CD14-positive monocyte (primary cell): ENCODE results near the gene CHAF1A. TPM values are rescaled to one million over a fixed set of nuclear protein-coding genes. Genes with fewer than 3 reads are reported as not detected.

Experiments
- DNase-seq, 3 donors: peaks; one replicate each; pipeline ENCODE4 v3.0.0-alpha.2; 2011 to 2022
- H2AFZ ChIP-seq: 2 replicates; pipeline ENCODE4 v1.6.0; 2012; ENCODE audit warnings: mild to moderate bottlenecking, low read depth, low read length, inconsistent platforms; ENCODE audit not compliant: insufficient read depth, poor library complexity, severe bottlenecking
- H3K27ac ChIP-seq, 2 donors: 1 replicate in 1 of 2; 2 replicates in 1 of 2; pipeline ENCODE4 v1.5.1; 2012 to 2013; ENCODE audit warnings: low read length in 2 of 2, control low read depth in 1 of 2, inconsistent platforms in 1 of 2, low read depth in 1 of 2, mild to moderate bottlenecking in 1 of 2
- H3K27me3 ChIP-seq, 2 donors: one replicate each; pipeline versions ENCODE4 v1.6.0 to v1.6.1; 2011 to 2013; ENCODE audit warnings: low read length in 2 of 2; ENCODE audit not compliant: control insufficient read depth in 2 of 2, insufficient read depth in 2 of 2
- H3K36me3 ChIP-seq, 2 donors: replicated peaks in 1 of 2; 1 replicate in 1 of 2; 2 replicates in 1 of 2; pipeline versions ENCODE4 v1.5.1 to v1.6.1; 2012 to 2013; ENCODE audit warnings: low read length in 2 of 2, control low read depth in 1 of 2, inconsistent platforms in 1 of 2, mild to moderate bottlenecking in 1 of 2; ENCODE audit not compliant: insufficient read depth in 2 of 2, control insufficient read depth in 1 of 2
- H3K4me1 ChIP-seq, 2 donors: 1 replicate in 1 of 2; 2 replicates in 1 of 2; pipeline versions ENCODE4 v1.5.1 to v1.6.1; 2012 to 2013; ENCODE audit warnings: low read length in 2 of 2, control low read depth in 1 of 2, inconsistent platforms in 1 of 2, mild to moderate bottlenecking in 1 of 2, moderate library complexity in 1 of 2; ENCODE audit not compliant: insufficient read depth in 2 of 2, control insufficient read depth in 1 of 2
- H3K4me2 ChIP-seq: replicated peaks from 2 replicates; pipeline ENCODE3; 2012; ENCODE audit warnings: low read length, moderate library complexity, mild to moderate bottlenecking; ENCODE audit not compliant: poor library complexity, severe bottlenecking; ENCODE audit errors: extremely low read depth
- H3K4me3 ChIP-seq, 3 experiments: fragments of 200-600 bp in 1 of 3; sonication (generic) in 1 of 3; replicated peaks in 1 of 3; 1 replicate in 2 of 3; 2 replicates in 1 of 3; pipeline ENCODE4 v1.5.1; 2011 to 2013; ENCODE audit warnings: low read length in 3 of 3, mild to moderate bottlenecking in 3 of 3, control low read depth in 2 of 3, low read depth in 2 of 3, inconsistent platforms in 1 of 3, moderate library complexity in 1 of 3
- H3K79me2 ChIP-seq: 2 replicates; pipeline ENCODE4 v1.6.0; 2012; ENCODE audit warnings: mild to moderate bottlenecking, control low read depth, inconsistent platforms, low read length, moderate library complexity; ENCODE audit not compliant: insufficient read depth
- H3K9ac ChIP-seq: 2 replicates; pipeline ENCODE4 v1.6.0; 2017; ENCODE audit warnings: low read length, mild to moderate bottlenecking; ENCODE audit not compliant: insufficient read depth, poor library complexity, severe bottlenecking
- H3K9me3 ChIP-seq, 2 donors: replicated peaks in 1 of 2; 1 replicate in 1 of 2; 2 replicates in 1 of 2; pipeline versions ENCODE4 v1.5.1 to v1.6.1; 2012 to 2013; ENCODE audit warnings: low read length in 2 of 2, control low read depth in 1 of 2; ENCODE audit not compliant: control insufficient read depth in 1 of 2, insufficient read depth in 1 of 2
- H4K20me1 ChIP-seq: 2 replicates; pipeline ENCODE4 v1.6.0; 2012; ENCODE audit warnings: mild to moderate bottlenecking, low read length, control low read depth, moderate library complexity; ENCODE audit not compliant: insufficient read depth
- H3K27ac Mint-ChIP-seq, 7 donors: one replicate each; pipeline ENCODE4 v1.8.0; 2020; ENCODE audit warnings: mild to moderate bottlenecking in 7 of 7, mixed read lengths in 7 of 7, moderate library complexity in 6 of 7, inconsistent platforms in 2 of 7
- H3K27me3 Mint-ChIP-seq, 3 donors: one replicate each; pipeline ENCODE4 v1.8.0; 2021 to 2022; ENCODE audit warnings: low read depth in 3 of 3, mild to moderate bottlenecking in 3 of 3, mixed read lengths in 3 of 3, moderate library complexity in 3 of 3, inconsistent platforms in 1 of 3
- H3K36me3 Mint-ChIP-seq, 2 donors: one replicate each; pipeline ENCODE4 v1.8.0; 2020; ENCODE audit warnings: mixed read lengths in 2 of 2, inconsistent platforms in 1 of 2, mild to moderate bottlenecking in 1 of 2
- H3K4me1 Mint-ChIP-seq: one replicate; pipeline ENCODE4 v1.8.0; 2020; ENCODE audit warnings: mild to moderate bottlenecking, mixed read lengths
- H3K4me3 Mint-ChIP-seq, 2 donors: one replicate each; pipeline ENCODE4 v1.8.0; 2020; ENCODE audit warnings: mild to moderate bottlenecking in 2 of 2, mixed read lengths in 2 of 2, moderate library complexity in 1 of 2
- H3K9me3 Mint-ChIP-seq, 7 donors: one replicate each; pipeline ENCODE4 v1.8.0; 2020 to 2022; ENCODE audit warnings: mixed read lengths in 7 of 7, mild to moderate bottlenecking in 6 of 7, moderate library complexity in 6 of 7, inconsistent platforms in 2 of 7
- WGBS: methylation state at CpG from one replicate; pipeline ENCODE4 v1.1.5; 2013; ENCODE audit warnings: missing lambda C conversion rate; ENCODE audit not compliant: insufficient coverage; 5-methylcytosine and 5-hydroxymethylcytosine counted together
- intact Hi-C, 2 donors: fragments of 100-400 bp; cut with micrococcal nuclease; formaldehyde crosslinking; loops; one replicate each; pipeline versions ENCODE4 v1.15.0 to v1.15.1; 2023
- polyA plus RNA-seq, 3 donors: library from polyadenylated mRNA; depleted of rRNA in 1 of 3; unstranded in 2 of 3; stranded (reverse) in 1 of 3; fragments of 300-500 nt in 2 of 3; fragments of >200 nt in 1 of 3; fragmentation: Illumina TruSeq in 2 of 3; gene quantifications; 1 replicate in 2 of 3; 2 replicates in 1 of 3; pipeline ENCODE4 v1.2.3, GENCODE V29; 2012 to 2021
- TF ChIP-seq, protein P1 (sequence below): fragments of 200-600 bp; IDR thresholded peaks from one replicate; pipeline ENCODE4 v1.8.0; 2022; ENCODE audit warnings: antibody characterized with exemption, mild to moderate bottlenecking

The CHAF1A gene
- polyA plus RNA-seq, 3 donors = 4.4 to 26.4 (median 5.4) TPM

DNA sequence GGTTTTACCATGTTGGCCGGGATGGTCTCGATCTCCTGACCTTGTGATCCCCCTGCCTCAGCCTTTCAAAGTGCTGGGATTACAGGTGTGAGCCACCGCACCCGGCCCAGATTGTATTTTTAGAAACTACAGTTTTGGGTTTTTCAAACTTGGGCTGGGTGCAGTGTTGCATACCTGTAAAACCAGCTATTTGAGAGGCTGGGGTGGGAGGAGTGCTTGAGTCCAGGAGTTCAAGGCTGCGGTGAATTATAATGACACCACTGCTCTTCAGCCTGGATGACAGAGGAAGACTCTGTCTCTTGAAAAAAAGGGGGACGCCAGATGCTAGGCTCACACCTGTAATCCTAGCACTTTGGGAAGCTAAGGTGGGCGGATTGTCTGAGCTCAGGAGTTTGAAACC is 4.2 kb downstream of the CHAF1A start:
- intact Hi-C loops = no loop called here
- Histone ChIP-seq H3K27ac (no peak overlapping the region), H3K27me3 (no peaks in the 10 kb centered on the region), H3K9me3 (no peaks in the 10 kb centered on the region), H3K4me2 (no peak overlapping the region), H3K79me2 (peaks cover 89% of the 10 kb centered on the region), H3K4me3 (no peak overlapping the region), H2AFZ (no peak overlapping the region), H3K4me1 (peaks cover 13 to 17% of the 10 kb centered on the region in 2 donors), H3K9ac (no peak overlapping the region), H4K20me1 (no peaks in the 10 kb centered on the region), H3K36me3 (peaks cover 15 to 30% of the 10 kb centered on the region in 2 donors)
- H3K27me3 Mint-ChIP-seq = peaks cover 0 to 2% (median 0%) of the 10 kb centered on the region in 3 donors
- H3K36me3 Mint-ChIP-seq = peaks cover 16 to 53% of the 10 kb centered on the region in 2 donors
- H3K4me3 Mint-ChIP-seq = no peak overlapping the region
- WGBS = 97% methylated on average over 7 of the region's 7 CpGs
- H3K27ac Mint-ChIP-seq = no peak overlapping the region
- H3K4me1 Mint-ChIP-seq = peaks cover 19% of the 10 kb centered on the region
- H3K9me3 Mint-ChIP-seq = no peaks in the 10 kb centered on the region
- TF ChIP-seq, protein P1, sequence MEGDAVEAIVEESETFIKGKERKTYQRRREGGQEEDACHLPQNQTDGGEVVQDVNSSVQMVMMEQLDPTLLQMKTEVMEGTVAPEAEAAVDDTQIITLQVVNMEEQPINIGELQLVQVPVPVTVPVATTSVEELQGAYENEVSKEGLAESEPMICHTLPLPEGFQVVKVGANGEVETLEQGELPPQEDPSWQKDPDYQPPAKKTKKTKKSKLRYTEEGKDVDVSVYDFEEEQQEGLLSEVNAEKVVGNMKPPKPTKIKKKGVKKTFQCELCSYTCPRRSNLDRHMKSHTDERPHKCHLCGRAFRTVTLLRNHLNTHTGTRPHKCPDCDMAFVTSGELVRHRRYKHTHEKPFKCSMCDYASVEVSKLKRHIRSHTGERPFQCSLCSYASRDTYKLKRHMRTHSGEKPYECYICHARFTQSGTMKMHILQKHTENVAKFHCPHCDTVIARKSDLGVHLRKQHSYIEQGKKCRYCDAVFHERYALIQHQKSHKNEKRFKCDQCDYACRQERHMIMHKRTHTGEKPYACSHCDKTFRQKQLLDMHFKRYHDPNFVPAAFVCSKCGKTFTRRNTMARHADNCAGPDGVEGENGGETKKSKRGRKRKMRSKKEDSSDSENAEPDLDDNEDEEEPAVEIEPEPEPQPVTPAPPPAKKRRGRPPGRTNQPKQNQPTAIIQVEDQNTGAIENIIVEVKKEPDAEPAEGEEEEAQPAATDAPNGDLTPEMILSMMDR = no peak
- no peak for DNase-seq

DNA sequence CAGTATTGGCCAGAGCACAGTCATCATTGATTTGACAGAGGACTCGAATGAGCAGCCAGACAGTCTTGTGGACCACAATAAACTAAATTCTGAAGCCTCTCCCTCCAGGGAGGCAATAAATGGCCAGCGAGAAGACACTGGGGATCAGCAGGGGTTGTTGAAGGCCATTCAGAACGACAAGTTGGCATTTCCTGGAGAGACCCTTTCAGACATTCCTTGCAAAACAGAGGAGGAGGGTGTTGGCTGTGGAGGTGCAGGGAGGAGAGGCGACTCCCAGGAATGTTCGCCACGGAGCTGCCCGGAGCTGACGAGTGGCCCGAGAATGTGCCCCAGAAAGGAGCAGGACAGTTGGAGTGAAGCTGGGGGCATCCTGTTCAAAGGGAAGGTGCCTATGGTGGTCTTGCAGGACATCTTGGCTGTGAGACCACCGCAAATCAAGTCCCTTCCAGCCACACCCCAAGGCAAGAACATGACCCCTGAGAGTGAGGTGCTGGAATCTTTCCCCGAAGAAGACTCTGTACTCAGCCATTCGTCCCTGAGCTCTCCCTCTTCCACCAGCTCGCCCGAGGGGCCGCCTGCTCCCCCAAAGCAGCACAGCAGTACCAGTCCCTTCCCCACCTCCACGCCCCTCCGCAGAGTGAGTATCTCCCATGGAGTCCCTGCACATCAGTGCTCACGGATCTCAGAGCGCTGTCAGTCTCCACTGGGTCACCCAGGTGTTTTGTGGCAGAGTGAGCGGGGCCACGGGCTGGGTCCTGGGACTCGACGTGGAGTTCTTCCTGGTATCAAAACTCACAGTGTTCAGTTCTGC is 6.9 kb downstream of the CHAF1A start:
- Histone ChIP-seq H3K4me3 (no peak overlapping the region), H3K36me3 (peaks cover 22 to 56% of the 10 kb centered on the region in 2 donors), H2AFZ (no peak overlapping the region), H3K4me2 (no peak overlapping the region), H4K20me1 (no peaks in the 10 kb centered on the region), H3K4me1 (no peaks in the 10 kb centered on the region), H3K27ac (peak overlapping the region in 1 of 2 donors; percentile 5), H3K9me3 (no peaks in the 10 kb centered on the region), H3K27me3 (no peaks in the 10 kb centered on the region), H3K9ac (no peak overlapping the region), H3K79me2 (peaks cover 97% of the 10 kb centered on the region)
- H3K4me1 Mint-ChIP-seq = peaks cover 4% of the 10 kb centered on the region
- DNase-seq = no peak
- no peaks in the 10 kb centered on the region for H3K9me3 Mint-ChIP-seq
- 94% methylated on average over 14 of the region's 23 CpGs for WGBS
- H3K27me3 Mint-ChIP-seq = peaks cover 0 to 2% (median 0%) of the 10 kb centered on the region in 3 donors
- TF ChIP-seq, protein P1 = no peak
- intact Hi-C loops = no loop called here
- H3K4me3 Mint-ChIP-seq = no peak overlapping the region
- peaks cover 28 to 78% of the 10 kb centered on the region in 2 donors for H3K36me3 Mint-ChIP-seq
- peak overlapping the region in 3 of 7 donors; percentile 58 to 70 (median 66) for H3K27ac Mint-ChIP-seq
